Measurements from ENCODE around the gene GRPEL2.

GRPEL2 gene

GRCh38 chr5:149319174-149319573 lies 26.1 kb upstream of the GRPEL2 start:
- no peak for DNase-seq (ENCODE audit: low read depth)

DNA sequence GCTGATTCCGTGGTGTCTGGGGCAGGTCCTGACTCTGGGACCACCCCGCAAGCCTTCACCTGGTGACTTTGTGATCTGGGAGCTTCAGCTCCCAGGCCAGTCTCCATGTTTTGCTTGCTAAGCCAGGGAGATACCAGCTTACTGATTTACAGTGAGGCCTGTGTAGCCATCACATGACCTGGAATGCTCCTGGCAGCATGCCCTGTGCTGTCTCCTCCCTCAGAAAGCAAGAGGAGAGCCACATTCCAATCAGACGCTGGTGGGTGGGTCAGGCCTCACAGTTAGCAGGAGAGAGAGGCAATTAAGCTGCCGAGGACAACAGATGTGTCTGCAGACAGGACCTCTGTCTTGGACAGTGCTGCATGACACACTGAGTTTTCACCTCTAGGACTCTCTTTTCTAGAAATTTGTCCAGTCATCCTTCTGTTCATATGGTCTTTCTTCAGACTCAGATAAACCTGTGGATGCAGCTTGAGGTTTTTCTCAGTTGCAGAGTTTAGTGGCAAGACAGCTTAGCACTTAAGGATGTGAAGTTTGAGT lies 24.4 kb upstream of the GRPEL2 start:
- DNase-seq (ENCODE audit: low read depth), result peak; percentile 89

DNA sequence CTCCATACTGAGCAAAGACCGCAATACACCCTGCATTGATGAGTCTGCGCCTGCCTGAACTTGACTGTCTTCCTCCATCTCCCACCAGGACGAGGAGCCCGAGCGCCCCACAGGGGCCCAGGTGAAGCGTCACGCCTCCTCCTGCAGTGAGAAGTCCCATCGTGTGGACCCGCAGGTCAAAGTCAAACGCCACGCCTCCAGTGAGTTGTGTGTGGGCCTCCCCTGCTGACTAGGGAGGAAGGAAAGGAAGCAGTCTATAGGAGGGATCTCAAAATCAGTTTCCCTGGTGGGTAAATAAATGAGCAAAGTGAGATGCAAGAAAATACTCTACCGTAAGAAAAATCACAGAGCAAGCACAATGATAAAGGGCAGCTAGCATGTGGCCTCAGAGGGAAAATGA lies 22.8 kb upstream of the GRPEL2 start:
- no peak for DNase-seq (ENCODE audit: low read depth)

DNA sequence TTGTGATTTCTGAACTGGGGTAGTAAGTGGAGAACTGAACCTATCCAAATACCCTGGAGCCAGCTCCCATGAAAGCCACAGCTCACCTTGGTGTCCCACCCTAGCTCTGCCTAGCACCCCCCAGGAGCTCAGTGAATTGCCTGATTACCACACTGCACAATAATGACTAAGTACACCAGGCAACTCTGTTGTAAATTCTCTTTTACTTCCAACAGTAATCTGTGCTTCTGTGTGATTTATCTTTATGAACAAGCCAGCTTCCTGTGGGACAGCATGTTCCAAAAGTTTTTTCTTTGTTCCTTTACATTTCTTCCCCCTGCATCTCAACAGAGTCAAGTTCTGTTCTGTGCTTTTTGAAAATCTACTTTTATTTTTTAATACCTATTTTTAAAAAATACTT lies 22.1 kb upstream of the GRPEL2 start:
- no peak for DNase-seq (ENCODE audit: low read depth)

- DNase-seq (ENCODE audit: low read depth), result no peak
These were observed 21.6 kb upstream of the GRPEL2 start for GRCh38 chr5:149323621-149324205.

DNA sequence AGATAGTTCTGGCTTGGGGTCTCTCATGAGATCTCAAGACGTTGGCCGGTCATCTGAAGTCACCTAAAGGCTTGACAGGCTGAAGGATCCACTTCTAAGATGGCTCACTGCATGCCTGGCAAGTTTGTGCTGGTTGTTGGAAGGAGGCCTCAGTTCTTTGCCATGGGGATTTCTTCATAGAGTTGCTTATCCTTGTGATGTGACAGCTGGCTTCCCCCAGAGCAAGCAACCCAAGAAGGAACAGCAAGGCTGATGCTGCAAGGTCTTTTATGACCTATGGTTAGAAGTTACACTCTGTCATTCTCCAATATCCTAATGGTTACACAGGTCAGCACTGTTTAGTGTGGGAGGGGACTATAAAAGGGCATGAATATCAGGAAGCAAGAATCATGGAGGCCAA lies 20.7 kb upstream of the GRPEL2 start:
- no peak for DNase-seq (ENCODE audit: low read depth)

DNA sequence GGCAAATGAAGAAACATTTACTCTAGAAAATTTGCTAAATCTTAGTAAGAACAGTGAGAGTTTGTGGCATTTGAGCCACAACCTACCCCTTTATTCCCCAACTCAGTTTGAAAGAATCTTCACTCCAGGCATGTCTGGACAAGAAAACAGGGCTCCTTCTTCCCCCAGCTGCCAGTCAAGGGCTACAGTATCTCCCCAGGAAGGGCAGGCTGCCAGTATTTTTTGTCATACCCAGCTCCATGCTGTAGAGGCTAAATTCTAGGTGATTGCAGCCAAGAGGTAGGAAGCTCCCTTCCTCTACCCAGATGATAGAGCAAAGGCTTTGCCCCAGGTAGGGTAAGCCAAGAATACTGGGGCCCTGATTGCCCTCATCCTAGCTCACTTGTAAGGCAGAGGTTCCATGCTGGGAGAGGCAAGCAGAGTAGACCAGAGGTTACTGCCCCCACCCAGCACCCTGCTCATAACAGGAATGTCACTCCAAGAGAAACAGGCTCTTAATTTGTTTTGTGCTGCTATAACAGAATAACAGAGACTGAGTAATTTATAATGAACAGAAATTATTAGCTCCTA lies 20.0 kb upstream of the GRPEL2 start:
- no peak for DNase-seq (ENCODE audit: low read depth)

- DNase-seq (ENCODE audit: low read depth), result no peak
These were observed 19.4 kb upstream of the GRPEL2 start for GRCh38 chr5:149325894-149326293.

- DNase-seq (ENCODE audit: low read depth), result no peak
These were observed 18.7 kb upstream of the GRPEL2 start for GRCh38 chr5:149326611-149327010.

DNA sequence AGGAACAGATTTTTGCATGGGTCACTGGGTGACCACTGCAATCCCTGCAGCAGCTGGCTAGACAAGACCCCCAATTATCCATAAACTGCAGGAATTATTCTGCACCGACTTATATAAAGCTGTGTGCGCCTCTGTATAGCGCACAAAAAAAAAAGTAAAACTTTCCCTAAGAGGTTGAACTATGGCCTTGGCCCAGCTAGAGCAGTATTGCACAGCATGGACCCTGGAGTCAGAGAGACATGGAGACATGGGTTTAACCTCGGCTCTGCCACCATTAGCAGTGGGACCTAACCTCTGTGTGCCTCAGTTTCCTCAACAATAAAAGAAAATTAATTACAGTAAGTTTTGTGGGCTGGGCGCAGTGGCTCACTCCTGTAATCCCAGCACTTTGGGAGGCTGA lies 17.1 kb upstream of the GRPEL2 start:
- no peak for DNase-seq (ENCODE audit: low read depth)

- DNase-seq (ENCODE audit: low read depth), result no peak
These were observed 11.4 kb upstream of the GRPEL2 start for GRCh38 chr5:149333711-149334443.

DNA sequence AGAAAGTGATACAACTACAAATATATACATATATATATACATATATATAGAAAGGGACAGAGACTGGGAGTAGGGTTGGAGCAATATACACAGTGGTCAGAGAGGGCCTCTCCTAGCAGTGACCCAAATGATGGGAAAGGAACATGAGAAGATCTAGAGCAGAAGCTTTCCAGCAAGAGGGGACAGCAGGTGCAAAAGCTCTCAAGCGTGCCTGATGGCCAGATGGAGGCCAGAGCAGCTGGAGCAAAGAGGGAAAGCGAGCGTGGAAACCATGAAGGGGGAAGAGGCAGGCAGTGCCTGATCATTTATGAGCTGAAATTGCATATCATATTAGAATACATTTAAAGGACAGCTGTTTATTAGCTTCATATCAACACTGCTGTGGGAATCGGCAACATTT lies 7.6 kb upstream of the GRPEL2 start:
- DNase-seq (ENCODE audit: low read depth), result no peak

- DNase-seq (ENCODE audit: low read depth), result no peak
These were observed 6.9 kb upstream of the GRPEL2 start for GRCh38 chr5:149338364-149338763.

DNA sequence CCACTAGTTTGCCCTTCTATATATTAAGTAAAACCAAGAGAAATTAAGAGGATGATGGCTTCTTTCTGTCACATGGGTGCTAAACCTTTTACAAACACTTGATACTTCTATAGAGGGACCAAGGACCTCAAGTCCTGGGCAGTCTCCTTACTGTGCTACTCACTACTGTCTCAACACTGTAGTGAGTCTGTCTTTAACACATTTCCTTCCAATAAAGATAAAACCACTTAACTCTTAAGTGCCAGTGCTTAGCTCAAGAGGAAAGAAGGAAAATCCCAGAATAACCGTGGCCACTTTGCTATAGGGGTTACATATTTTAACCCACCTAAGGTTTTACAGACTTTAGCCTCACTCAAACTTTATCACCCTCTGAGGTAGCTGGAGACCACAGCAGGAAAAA lies 4.4 kb upstream of the GRPEL2 start:
- no peak for DNase-seq (ENCODE audit: low read depth)

DNA sequence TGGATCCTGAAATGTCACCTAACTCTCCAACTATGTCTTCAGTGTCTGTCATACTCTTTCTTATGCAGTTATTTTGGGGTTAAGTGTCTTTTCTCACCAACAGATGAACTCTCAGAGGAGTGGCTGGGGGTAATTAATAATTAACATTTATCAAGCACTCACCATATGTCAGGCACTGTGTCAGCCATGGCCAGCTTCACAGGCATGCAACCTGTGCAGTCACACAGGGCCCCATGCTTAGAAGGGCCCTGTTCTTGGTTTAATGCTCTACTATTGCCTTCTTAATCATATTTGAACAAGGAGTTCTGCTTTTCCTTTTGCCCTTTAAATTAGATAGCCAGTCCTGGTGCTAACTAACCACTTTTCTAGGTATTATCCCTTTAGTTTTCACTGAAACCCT lies 3.4 kb upstream of the GRPEL2 start:
- no peak for DNase-seq (ENCODE audit: low read depth)

GRCh38 chr5:149344151-149344550 lies 1.1 kb upstream of the GRPEL2 start:
- DNase-seq (ENCODE audit: low read depth), result no peak

DNA sequence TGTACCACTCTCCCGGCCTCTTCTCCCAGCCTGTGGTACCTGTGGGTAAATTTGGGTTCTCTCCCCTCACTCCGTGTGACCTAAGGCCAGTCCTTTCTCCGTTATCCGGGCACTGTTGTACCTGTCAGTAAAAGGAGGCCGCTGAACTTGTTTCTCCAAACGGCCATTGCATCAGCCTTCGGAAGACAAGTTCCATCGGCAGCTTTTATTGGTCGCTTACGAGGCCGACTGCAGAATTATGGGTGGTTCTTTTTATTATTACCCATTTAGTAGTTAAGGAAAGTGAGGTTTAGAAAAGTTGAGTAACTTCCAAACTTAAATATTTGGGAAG lies 558 bp downstream of the GRPEL2 start:
- peak; percentile 44 for DNase-seq (ENCODE audit: low read depth)

DNA sequence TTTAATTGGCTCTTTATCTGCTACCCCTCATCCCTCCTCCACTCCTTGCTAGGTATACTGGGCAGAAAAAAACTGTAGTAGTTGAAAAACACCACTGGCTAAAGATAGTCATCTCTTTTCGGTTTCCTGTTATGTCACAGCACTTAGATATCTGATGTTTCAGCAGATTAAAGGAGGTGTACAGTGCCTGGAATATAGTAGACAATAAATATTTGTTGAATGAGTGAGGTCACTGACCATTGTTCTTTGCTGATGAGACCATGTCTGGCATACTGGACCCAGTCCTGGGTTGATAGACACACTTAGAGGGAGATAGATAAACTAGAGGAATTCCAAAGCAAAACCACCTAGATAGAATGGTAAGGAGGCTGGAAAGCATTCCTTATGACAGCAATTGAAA lies 3.2 kb downstream of the GRPEL2 start:
- peak; percentile 40 for DNase-seq (ENCODE audit: low read depth)

DNA sequence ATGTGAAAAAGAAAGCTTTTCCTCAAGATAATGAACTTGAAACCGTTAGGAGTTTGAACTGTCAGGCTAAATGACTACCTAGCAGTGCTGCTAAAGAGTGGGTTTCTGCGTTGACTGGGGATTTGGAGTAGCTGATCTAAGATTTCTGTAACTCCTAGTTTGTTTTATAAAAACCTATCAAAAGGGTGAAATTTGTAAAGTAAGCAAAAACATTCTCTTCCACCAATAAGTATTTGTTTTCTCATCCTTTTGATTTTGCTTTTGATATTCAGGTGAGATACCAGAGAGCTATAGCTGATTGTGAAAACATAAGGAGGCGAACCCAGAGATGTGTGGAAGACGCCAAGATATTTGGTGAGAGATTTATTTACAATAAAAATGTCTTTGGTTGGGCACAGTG lies 4.1 kb downstream of the GRPEL2 start:
- DNase-seq (ENCODE audit: low read depth), result no peak

GRCh38 chr5:149352169-149352568 lies 6.9 kb downstream of the GRPEL2 start:
- no peak for DNase-seq (ENCODE audit: low read depth)

DNA sequence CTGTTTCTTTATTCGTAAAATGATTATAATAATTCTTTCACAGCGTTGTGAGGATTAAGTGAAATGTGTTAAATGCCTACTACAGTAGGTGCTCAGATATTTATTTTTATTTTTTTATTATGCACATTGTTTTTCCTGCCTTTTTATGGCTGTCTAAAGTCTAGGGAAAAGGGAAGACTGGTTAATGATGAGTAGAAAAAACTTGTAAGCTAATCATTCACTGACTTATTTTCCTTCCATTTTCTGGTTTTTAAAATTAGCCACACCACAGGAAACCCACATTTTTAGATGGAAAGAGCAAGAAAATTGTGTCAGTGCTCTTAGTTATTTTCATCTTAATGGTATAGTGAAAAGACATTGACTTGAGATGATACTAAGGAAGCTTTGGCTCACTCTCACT lies 8.6 kb downstream of the GRPEL2 start:
- no peak for DNase-seq (ENCODE audit: low read depth)

DNA sequence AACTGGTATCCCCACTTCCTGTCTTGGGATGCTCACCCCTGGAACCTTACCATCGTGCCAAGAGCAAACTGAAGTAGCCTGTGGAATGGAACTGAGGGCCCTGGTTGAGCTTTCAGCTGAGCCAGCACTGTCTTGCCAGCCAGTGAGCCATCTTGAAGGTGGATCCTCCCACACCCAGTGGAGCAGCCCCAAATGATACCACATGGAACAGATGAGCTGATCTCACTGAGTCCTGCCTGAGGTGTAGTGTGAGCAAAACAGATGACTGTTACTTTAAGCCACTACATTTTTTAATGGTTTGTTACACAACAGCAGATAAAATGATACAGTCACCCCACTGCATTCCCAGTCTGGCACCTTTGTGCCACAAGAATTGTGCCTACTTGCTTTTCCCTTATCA lies 10.4 kb downstream of the GRPEL2 start:
- peak; percentile 35 for DNase-seq (ENCODE audit: low read depth)

DNA sequence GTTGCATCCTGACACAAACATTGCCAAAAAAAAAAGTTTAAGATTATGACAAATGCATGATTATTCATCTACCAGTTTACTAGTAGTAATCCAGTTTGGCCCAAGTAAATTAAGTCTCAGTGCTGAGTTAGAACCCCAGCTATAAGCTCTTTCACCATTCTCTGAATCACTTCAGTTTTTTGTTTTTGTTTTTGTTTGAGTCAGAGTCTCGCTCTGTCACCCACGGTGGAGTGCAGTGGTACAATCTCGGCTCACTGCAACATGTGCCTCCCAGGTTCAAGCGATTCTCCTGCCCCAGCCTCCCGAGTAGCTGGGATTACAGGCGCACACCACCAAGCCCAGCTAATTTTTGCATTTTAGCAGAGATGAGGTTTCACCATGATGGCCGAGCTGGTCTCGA lies 11.1 kb downstream of the GRPEL2 start:
- DNase-seq (ENCODE audit: low read depth), result peak; percentile 43

Measured in ELR (cell line).